BLaER1 (cell line): ENCODE results near the gene ZFAND3.

ENCODE experiments used
- H3K27ac ChIP-seq: shearing (Covaris generic); formaldehyde crosslinking; 2 replicates; pipeline ENCODE4 v1.8.1; 2022
- H3K27me3 ChIP-seq: shearing (Covaris generic); formaldehyde crosslinking; 2 replicates; pipeline ENCODE4 v1.8.1; 2022
- H3K36me3 ChIP-seq: shearing (Covaris generic); formaldehyde crosslinking; 2 replicates; pipeline ENCODE4 v1.8.1; 2022
- H3K4me1 ChIP-seq: shearing (Covaris generic); formaldehyde crosslinking; 2 replicates; pipeline ENCODE4 v1.8.1; 2022
- H3K4me2 ChIP-seq: shearing (Covaris generic); formaldehyde crosslinking; 2 replicates; pipeline ENCODE4 v1.8.1; 2022
- H3K4me3 ChIP-seq: shearing (Covaris generic); formaldehyde crosslinking; 2 replicates; pipeline ENCODE4 v1.8.1; 2022
- H3K9ac ChIP-seq: shearing (Covaris generic); formaldehyde crosslinking; 2 replicates; pipeline ENCODE4 v1.8.1; 2022
- H3K9me3 ChIP-seq: shearing (Covaris generic); formaldehyde crosslinking; 2 replicates; pipeline ENCODE4 v1.8.1; 2022
- H4K20me1 ChIP-seq: shearing (Covaris generic); formaldehyde crosslinking; 2 replicates; pipeline ENCODE4 v1.8.1; 2022
- Cebpa-rat ChIP-seq: shearing (Covaris generic); IDR thresholded peaks from 2 replicates; pipeline ENCODE4 v1.8.1; 2022

ZFAND3 gene

GRCh38 chr6:37845026-37845911 lies 25.7 kb downstream of the ZFAND3 start:
- H3K4me2 ChIP-seq = no peak overlapping the region
- peaks cover 16% of the 10 kb centered on the region for H3K4me1 ChIP-seq
- no peak overlapping the region for H3K4me3 ChIP-seq
- H3K9ac ChIP-seq = no peak overlapping the region
- H3K27ac ChIP-seq = no peak overlapping the region
- peaks cover 30% of the 10 kb centered on the region for H3K36me3 ChIP-seq
- no peaks in the 10 kb centered on the region; the same call in 1 of the 2 replicates for H3K9me3 ChIP-seq
- H3K27me3 ChIP-seq = no peaks in the 10 kb centered on the region
- peaks cover 100% of the 10 kb centered on the region for H4K20me1 ChIP-seq
- no peak for TF ChIP-seq Cebpa-rat

DNA sequence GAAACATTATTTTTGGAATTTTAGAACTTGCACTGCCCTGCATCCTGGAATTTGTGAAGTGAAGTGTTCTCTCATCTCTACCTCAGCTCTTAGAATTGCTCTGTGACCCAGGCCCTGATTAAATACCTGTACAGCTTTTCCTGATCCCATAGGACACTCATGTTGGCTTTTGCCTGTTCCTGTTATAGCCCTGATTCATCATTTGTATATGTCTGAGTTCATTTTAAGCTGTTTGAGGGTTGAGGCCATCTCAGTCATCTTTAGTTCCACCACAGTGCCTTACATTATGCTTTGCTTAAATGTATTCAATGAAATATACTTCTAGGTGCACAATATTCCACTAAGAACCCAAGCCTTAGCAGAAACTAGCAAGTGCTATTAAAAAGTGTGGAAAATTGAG lies 26.4 kb downstream of the ZFAND3 start:
- TF ChIP-seq Cebpa-rat = no peak
- Histone ChIP-seq H3K4me1 (peaks cover 22% of the 10 kb centered on the region), H4K20me1 (peaks cover 100% of the 10 kb centered on the region), H3K27me3 (no peaks in the 10 kb centered on the region), H3K9ac (no peak overlapping the region), H3K36me3 (peaks cover 27% of the 10 kb centered on the region; the same call in 1 of the 2 replicates), H3K4me2 (no peak overlapping the region), H3K9me3 (no peaks in the 10 kb centered on the region), H3K27ac (no peak overlapping the region), H3K4me3 (no peak overlapping the region)

DNA sequence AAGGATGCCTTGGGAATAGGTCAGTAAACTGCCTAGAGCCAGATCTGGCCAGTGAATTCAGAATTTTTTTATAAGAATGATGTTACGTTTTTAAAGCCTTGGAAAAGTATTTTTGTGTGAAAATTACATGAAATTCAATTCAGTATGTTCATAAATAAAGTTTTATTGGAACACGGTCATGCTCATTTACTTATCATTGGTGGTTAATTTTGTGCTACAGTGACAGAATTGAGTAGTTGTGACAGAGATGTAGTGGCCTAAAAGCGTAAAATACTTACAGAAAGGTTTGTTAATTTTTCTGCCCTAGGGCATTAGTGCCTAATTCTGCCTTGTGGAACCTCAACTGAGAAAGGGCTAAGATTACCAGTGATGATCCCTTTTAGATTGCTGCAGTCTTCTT lies 28.2 kb downstream of the ZFAND3 start:
- H3K9me3 ChIP-seq = no peaks in the 10 kb centered on the region
- H3K36me3 ChIP-seq = peaks cover 20% of the 10 kb centered on the region; the same call in 1 of the 2 replicates
- H3K4me1 ChIP-seq = peaks cover 23% of the 10 kb centered on the region
- TF ChIP-seq Cebpa-rat = no peak
- H3K4me3 ChIP-seq = no peak overlapping the region
- no peak overlapping the region for H3K9ac ChIP-seq
- H3K27me3 ChIP-seq = no peaks in the 10 kb centered on the region
- H3K4me2 ChIP-seq = no peak overlapping the region
- H3K27ac ChIP-seq = no peak overlapping the region
- peaks cover 100% of the 10 kb centered on the region for H4K20me1 ChIP-seq

DNA sequence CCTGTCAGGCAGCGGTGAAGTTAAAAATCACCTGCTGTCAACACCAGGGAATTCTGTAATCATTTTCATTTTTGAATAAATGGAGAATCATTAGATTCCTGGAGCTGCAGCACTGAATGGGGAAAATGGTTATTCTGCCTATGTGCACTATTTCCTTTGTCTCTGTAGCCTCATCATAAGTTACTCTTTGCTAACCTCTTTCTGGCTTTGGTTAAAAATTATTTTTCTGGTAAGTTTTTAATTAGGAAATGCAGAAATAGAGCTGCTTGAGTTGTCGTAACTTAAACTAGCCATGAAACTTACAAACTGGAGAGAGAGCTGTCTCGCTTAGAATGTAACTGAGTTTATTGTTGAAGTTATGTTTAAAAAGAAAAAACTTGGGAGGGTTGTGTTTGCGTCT lies 28.8 kb downstream of the ZFAND3 start:
- H3K27me3 ChIP-seq = no peaks in the 10 kb centered on the region
- H3K4me2 ChIP-seq = no peak overlapping the region
- H3K9me3 ChIP-seq = no peaks in the 10 kb centered on the region
- H3K27ac ChIP-seq = no peak overlapping the region
- no peak overlapping the region for H3K4me3 ChIP-seq
- no peak overlapping the region for H3K9ac ChIP-seq
- no peak for TF ChIP-seq Cebpa-rat
- H3K36me3 ChIP-seq = peaks cover 18% of the 10 kb centered on the region; the same call in 1 of the 2 replicates
- peaks cover 100% of the 10 kb centered on the region for H4K20me1 ChIP-seq
- H3K4me1 ChIP-seq = peaks cover 21% of the 10 kb centered on the region

GRCh38 chr6:37850260-37850659 lies 30.7 kb downstream of the ZFAND3 start:
- no peak for TF ChIP-seq Cebpa-rat
- Histone ChIP-seq H3K9ac (no peak overlapping the region), H3K4me3 (no peak overlapping the region), H3K9me3 (no peaks in the 10 kb centered on the region), H3K4me1 (peaks cover 15% of the 10 kb centered on the region), H3K27me3 (no peaks in the 10 kb centered on the region), H3K4me2 (0 out of 2 replicates have a peak overlapping the region, but pooled peaks have one; percentile 0), H4K20me1 (peaks cover 100% of the 10 kb centered on the region), H3K27ac (no peak overlapping the region), H3K36me3 (peaks cover 6% of the 10 kb centered on the region; the same call in 1 of the 2 replicates)

- H4K20me1 ChIP-seq = peaks cover 100% of the 10 kb centered on the region
These were observed 31.3 kb downstream of the ZFAND3 start for GRCh38 chr6:37850728-37851285.

DNA sequence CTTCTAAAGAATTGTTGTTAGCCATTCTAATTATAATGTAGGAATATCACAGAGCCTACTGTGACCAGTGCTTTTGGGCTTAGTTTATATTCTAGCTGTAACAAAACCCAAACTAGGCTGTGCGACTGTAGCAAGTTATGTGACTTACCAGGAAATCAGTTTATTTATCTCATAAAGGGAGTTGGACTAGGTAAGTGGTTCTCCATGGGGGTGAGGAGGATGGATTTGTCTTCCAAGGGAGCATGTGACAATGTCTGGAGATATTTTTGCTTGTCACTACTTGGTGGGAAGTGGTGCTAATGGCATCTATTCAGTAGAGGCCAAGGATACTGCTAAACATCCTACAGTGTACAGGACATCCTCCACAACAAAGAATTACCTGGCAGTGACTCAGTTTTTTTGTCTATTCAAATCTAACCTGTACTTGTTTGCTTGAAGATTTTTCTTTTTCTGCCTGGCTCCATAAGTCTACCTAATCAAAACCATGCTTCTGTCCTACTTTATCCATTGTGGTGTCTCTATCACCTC lies 32.5 kb downstream of the ZFAND3 start:
- Histone ChIP-seq H3K9me3 (no peaks in the 10 kb centered on the region), H3K4me3 (no peak overlapping the region), H4K20me1 (peaks cover 100% of the 10 kb centered on the region), H3K36me3 (peaks cover 11% of the 10 kb centered on the region), H3K4me2 (no peak overlapping the region), H3K4me1 (peaks cover 15% of the 10 kb centered on the region), H3K9ac (no peak overlapping the region), H3K27ac (no peak overlapping the region), H3K27me3 (no peaks in the 10 kb centered on the region)
- TF ChIP-seq Cebpa-rat = no peak

More at GRCh38 chr6:37850728-37851285, 31.3 kb downstream of the ZFAND3 start:
- Histone ChIP-seq H3K27ac (no peak overlapping the region), H3K9me3 (no peaks in the 10 kb centered on the region), H3K27me3 (no peaks in the 10 kb centered on the region), H3K4me1 (peaks cover 15% of the 10 kb centered on the region), H3K4me2 (0 out of 2 replicates have a peak overlapping the region, but pooled peaks have one; percentile 0), H3K4me3 (no peak overlapping the region), H3K9ac (no peak overlapping the region), H3K36me3 (peaks cover 6% of the 10 kb centered on the region; the same call in 1 of the 2 replicates)
- no peak for TF ChIP-seq Cebpa-rat

DNA sequence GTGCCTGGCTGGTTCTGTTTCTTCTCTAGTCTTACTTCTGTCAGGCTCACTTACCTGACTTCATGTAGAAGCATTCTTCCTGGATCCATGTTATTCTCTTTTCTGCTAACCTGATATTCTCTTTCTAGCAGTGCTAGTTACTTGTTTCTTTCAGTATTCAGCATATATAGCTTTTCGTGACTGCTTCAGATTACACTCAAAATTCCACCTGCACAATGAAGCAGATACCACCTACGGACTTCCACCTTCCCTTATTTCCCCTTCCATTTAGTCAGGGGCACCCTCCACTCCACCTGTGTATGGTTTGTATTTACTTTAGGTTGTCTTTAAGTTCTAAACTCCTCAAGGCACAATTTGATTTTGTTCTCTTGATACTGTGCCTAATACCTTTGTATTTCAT lies 36.8 kb downstream of the ZFAND3 start:
- Histone ChIP-seq H4K20me1 (peaks cover 100% of the 10 kb centered on the region), H3K4me2 (no peak overlapping the region), H3K4me3 (no peak overlapping the region), H3K4me1 (peaks cover 10% of the 10 kb centered on the region; the same call in 1 of the 2 replicates), H3K27ac (no peak overlapping the region), H3K9ac (no peak overlapping the region), H3K36me3 (peaks cover 11% of the 10 kb centered on the region), H3K27me3 (no peaks in the 10 kb centered on the region), H3K9me3 (no peaks in the 10 kb centered on the region)
- TF ChIP-seq Cebpa-rat = no peak

DNA sequence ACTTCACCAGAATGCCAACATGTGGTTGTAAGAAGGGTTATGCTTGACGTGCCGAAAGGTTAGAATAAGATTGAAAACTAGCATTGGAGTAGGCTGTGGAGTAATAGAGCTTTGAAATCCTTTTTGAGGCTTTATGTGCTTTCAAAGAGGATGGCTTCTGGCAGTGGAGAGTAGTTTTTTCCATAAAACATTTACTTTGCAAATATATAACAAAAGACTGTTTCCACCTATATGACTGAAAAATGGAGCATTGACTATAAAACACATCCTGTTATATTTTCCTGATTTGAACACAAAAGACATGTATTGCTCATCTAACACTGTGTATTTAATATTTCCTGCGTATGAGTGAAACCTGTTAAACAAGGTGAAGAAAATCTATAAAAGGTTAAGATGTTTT lies 38.8 kb downstream of the ZFAND3 start:
- Histone ChIP-seq H3K36me3 (peaks cover 17% of the 10 kb centered on the region), H3K9ac (no peak overlapping the region), H4K20me1 (peaks cover 100% of the 10 kb centered on the region), H3K27ac (no peak overlapping the region), H3K4me1 (peaks cover 10% of the 10 kb centered on the region; the same call in 1 of the 2 replicates), H3K27me3 (no peaks in the 10 kb centered on the region), H3K4me3 (no peak overlapping the region), H3K4me2 (no peak overlapping the region), H3K9me3 (no peaks in the 10 kb centered on the region)
- TF ChIP-seq Cebpa-rat = no peak
